GDM1 (cell line): ENCODE data around the gene CGN.
"Not testable (repeated sequence)": the region's sequence is repeated elsewhere in the genome, so short reads cannot be mapped to it uniquely, and the experiment has no call there.

Experiments used
- DNase-seq: peaks from one replicate; lab custom pipeline; 2025; lab: John Stamatoyannopoulos, UW

The CGN gene

DNA sequence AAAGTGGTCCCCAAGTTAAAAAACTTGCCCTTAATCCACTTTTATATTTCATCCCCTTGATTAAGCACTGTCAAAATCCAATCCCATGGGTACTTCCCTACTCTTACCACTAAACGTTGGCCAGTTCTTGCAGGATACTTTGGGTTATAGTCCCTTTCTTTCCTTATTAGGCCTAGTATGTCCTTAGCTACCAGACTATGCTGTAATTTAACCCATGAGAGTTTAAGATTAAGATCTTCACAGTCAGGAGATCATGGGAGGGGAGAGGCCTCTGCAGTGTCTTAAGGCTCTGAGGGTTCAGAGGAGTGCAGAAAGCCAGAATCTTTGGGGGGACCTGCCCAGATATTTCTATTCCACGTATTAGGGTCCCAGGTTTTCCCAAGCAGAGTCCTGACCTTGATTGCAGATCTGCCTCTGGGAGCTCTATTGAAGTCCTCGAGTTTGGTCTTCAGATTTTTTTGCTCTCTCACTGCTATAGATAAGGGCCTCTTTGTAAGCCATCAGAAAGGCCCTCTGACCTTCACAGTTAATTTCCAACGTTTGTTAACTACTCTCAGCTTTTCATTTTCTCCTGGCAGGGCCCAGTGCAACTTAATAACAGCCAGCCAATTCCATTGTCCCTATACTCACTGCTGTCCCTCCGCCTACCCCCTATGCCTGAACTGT, 9.0 kb upstream of the CGN start:
- DNase-seq, result no peak

- no peak for DNase-seq
Observed at GRCh38 chr1:151502859-151503780, 8.1 kb upstream of the CGN start.

DNA sequence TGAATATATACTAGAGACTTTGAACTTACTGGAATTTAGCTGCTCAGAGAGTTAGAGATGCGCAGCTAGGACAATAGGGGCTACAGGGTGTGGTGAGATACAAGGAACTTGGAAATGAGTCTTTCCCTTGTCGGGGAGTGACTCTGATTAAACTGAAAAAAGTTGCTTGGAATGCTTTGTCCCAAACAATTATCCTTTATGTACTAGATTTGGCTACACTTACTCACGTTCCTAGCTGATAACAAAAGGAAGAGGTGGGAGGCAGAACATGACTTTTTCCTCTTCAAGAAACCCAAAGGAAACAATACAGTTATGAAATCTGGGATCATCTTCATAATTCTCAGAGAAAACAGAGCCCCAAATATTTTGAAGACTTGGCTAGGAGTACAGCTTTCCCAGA, 6.9 kb upstream of the CGN start:
- DNase-seq, result no peak

DNA sequence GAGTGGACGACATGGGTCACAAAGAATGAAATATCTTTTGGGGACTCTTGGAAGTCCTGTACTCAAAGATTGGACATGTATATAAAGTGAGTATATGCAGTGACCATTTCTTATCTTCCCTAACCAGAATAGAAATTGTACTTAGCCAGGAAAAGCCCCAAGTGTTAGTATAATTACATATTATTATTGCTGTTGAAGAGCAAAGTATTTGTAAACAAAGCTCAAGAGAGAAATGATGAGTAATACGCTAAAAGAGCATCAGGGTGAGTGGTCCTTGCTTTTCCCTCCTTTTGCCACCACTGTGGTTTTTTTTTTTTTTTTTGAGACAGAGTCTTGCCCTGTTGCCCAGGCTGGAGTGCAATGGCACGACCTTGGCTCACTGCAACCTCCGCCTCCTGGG, 6.4 kb upstream of the CGN start:
- no peak for DNase-seq

DNA sequence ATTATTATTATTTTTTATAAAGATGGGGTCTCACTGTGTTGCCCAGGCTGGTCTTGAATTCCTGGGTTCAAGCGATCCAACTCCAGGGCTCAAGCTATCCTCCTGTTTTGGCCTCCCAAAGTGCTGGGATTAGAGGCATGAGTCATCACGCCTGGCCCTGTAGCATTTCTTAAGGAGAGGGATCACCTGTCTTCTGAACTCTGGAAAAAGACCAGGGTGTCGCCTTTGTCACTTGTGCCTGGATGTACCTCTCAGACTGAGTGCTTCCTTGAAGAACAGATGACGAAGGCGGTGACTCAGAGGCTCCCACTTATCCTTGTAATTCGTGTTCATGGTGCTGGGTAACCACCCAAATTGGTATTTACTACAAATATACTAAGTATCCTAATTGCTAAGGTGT, 2.4 kb upstream of the CGN start:
- DNase-seq, result no peak

DNA sequence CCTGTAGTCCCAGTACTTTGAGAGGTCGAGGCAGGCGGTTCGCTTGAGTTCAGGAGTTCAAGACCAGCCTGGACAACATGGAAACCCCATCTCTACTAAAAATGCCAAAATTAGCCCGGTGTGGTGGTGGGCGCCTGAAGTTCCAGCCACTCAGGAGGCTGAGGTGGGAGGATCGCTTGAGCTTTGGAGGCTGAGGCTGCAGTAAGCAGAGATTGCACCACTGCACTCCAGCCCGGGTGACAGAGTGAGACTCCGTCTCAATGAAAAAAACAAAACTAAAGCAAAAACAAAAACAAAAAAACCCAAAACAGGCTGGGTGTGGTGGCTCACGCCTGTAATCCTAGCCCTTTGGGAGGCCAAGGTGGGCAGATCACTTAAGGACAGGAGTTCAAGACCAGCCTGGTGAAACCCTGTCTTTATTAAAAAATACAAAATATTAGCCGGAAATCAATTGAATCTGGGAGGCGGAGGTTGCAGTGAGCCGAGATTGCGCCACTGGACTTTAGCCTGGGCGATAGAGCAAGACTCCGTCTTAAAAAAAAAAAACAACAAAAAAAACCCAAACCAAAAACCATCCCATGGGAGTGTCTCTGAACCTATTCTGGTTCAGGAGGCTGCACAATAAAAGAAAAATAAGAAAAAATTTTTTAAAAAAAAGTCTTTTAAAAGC, 1.7 kb upstream of the CGN start:
- DNase-seq, result no peak

DNA sequence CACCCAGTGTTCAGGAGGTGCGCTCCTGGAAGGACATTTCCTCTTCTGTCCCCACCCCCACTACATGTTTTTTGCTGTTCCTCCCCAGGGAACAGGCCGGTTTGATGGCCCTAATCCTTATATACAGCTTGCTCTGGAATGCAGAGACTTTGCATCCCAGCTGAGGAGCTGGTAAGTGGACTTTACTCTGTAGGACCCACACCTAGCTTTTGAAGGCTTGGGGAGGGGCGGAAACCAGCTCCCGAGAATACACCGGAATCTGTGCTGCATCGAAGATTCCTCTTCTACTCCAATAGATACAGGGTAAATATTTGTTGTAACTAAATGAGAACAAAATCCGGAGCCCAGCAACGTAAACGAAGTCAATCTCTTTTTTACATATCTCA, 1.2 kb upstream of the CGN start:
- DNase-seq, result no peak

DNA sequence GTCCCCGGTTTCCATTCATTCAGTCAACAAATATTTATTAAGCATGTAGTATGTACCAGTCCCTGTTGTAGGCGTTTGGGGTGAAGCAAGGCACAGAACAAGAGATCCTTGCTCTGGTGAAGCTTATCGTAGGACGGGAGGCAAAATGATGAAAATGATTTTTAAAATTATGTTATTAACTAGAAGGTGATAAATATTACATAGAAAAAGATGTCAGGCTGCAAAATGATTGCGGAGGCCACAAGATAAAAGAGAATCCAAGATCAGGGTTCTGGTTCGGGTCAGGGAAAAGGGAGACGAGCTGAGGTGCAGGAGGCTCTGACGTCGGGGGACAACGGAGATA, 602 bp upstream of the CGN start:
- no peak for DNase-seq

GRCh38 chr1:151511636-151512215, 539 bp downstream of the CGN start:
- no peak for DNase-seq

- no peak for DNase-seq
Observed at GRCh38 chr1:151512326-151512725, 1.1 kb downstream of the CGN start.

DNA sequence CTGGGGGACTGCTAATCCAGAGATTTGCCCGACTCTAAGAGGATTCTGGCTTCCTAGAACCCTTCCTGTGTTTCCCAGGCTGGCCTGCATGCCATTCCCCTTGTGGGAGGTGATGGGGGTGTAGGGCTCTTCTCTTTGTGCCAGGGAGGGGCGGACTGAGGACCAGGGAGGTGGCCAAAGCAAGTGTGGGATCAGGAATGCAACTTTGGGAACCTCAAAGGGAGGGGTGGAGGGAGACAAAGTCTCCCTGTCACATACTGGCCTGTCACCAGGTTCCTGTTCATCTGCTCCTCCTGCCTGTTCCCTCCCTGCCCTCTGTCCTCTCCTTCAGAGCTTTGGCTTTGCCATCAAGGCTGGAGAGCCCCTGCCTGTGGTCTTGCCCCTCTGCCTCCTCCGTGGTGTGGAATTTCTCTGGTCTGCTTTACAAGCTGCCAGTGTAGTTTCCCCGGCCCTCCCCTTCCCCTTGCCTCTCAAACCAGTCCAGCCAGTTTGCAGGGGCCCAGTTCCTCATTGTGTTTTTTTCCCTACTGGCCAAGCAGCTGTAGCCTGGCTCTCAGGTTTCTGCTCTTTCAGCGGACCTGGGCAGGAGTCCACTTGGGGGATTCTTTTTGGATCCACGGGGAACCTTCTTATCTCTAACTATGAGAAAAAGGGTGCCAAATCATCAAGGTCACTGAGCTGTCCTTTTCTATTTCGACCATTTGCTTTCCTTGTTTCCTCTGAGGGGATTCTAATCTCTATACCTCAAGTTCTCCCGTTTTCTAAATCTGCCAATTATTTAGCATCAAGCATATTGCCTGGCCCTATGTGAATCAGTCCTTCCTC, 1.8 kb downstream of the CGN start:
- DNase-seq, result no peak

DNA sequence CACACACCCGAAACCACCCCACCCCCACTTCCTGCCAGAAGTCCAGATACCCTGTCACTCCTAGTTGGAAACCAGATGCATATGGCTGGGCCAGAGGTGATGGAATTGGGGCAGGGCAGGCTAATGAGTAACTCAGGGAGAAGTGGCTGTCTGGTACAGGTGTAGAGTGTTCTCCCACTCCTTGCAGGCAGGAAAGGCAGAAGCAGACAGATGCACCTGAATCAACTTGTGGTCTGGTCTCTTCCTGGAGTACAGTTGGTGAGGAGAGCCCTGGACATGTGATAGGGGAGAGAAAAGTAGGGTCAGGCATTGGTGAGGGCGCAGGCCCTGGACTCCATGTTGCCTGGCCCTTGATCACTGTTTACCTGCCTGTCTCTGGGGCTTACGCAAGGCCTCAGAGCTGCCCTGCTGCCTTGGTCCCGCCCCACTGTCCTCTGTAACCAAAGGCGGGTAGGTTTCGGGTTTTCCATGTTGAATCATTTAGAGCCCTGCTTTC, 2.5 kb downstream of the CGN start:
- DNase-seq, result no peak

- no peak for DNase-seq
Observed at GRCh38 chr1:151514366-151514765, 3.2 kb downstream of the CGN start.

DNA sequence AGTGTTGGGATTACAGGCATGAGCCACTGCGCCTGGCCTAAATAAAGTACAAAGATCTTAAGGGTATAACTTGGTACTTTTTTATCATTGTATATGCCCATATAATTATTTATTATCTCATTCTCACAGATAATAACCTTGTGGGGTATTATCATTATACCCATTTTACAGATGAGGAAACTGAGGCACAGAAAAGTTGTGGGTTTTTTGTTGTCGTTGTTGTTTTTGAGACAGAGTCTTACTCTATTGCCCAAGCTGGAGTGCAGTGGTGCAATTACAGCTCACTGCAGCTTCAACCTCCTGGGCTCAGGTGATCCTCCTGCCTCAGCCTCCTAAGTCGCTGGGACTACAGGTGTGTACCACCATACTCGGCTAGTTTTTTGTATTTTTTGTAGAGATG, 4.1 kb downstream of the CGN start:
- no peak for DNase-seq

DNA sequence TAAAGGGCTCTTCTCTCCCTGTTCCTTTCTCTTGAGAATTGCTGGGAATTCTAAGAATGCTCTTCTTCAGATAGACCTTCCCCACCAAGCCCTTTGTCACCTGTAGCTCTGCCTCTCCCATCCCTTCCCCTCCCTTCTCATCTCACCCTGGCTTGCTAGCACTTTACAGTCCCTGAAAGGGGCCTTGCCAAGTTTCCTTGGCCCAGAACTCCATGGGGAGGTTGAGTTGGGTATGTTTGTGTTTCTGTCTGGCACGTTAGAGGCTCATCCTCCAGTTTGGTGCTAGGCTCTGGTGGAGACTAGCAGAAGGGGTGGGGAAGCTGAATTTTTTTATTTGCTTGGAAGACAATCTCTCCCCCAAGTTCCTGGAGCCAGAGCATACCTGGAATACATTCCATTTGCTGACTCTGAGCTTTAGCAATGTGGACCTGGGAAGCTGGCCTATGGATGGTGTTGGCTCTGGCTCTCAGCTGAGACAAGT, 4.9 kb downstream of the CGN start:
- no peak for DNase-seq

DNA sequence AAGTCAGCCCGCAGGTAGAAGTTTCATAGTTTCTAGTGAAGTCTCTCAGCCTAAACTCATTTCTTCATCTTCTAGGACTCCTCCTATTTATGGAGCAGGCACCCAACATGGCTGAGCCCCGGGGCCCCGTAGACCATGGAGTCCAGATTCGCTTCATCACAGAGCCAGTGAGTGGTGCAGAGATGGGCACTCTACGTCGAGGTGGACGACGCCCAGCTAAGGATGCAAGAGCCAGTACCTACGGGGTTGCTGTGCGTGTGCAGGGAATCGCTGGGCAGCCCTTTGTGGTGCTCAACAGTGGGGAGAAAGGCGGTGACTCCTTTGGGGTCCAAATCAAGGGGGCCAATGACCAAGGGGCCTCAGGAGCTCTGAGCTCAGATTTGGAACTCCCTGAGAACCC, 7.2 kb downstream of the CGN start:
- DNase-seq, result no peak

DNA sequence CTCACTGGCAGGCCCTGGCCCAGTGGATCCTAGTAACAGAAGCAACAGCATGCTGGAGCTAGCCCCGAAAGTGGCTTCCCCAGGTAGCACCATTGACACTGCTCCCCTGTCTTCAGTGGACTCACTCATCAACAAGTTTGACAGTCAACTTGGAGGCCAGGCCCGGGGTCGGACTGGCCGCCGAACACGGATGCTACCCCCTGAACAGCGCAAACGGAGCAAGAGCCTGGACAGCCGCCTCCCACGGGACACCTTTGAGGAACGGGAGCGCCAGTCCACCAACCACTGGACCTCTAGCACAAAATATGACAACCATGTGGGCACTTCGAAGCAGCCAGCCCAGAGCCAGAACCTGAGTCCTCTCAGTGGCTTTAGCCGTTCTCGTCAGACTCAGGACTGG, 7.7 kb downstream of the CGN start:
- DNase-seq, result no peak

- DNase-seq, result no peak
Observed at GRCh38 chr1:151519667-151520066, 8.5 kb downstream of the CGN start.

- DNase-seq, result no peak
Observed at GRCh38 chr1:151520359-151520758, 9.2 kb downstream of the CGN start.

- not testable (repeated sequence) for DNase-seq
Observed at GRCh38 chr1:151522427-151522826, 11.2 kb downstream of the CGN start.

DNA sequence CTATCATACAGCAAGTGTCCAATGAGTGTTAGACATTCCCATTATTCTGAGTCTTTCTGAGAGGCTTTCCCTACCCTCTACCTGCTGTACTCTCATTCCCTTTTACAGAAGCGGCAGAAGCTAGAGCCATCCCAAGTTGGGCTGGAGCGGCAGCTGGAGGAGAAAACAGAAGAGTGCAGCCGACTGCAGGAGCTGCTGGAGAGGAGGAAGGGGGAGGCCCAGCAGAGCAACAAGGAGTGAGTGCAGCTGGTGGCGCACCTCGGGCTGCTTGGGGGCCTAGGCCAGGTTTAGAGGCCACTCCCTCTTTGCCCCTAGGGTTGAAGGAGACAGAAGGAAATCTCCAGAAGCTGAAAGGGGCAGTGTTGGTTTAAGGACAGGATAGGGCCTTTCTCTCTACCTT, 12.1 kb downstream of the CGN start:
- DNase-seq, result no peak

DNA sequence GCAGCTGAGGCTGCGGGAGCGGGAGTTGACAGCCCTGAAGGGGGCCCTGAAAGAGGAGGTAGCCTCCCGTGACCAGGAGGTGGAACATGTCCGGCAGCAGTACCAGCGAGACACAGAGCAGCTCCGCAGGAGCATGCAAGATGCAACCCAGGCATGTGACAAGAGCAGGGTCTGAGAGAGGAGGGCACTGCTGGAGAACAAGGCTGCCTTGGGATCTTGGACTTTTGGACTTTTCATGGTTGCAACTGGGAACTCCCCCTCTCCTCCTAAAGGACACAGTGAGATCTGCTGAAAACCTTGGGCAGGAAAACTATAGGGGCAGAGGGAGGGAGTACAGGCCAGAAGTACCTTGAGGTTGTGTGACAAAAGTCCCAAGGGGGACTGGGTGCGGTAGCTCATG, 13.5 kb downstream of the CGN start:
- DNase-seq, result no peak
